MV-4-11 (cell line): Measurements from ENCODE around the gene PUM2.

Experiments
- DNase-seq: peaks from one replicate; lab custom pipeline; 2025; lab: John Stamatoyannopoulos, UW

The PUM2 gene

GRCh38 chr2:20200697-20201555 lies 149.7 kb downstream of the PUM2 start:
- DNase-seq, result no peak

- no peak for DNase-seq
Measured at GRCh38 chr2:20199633-20200270, 150.9 kb downstream of the PUM2 start.

- no peak for DNase-seq
Measured at GRCh38 chr2:20198796-20199632, 151.6 kb downstream of the PUM2 start.
